NCI-H2227 (cell line): Measurements from ENCODE around the gene MGAT4D.
A peak's percentile ranks its signal among the peaks of the same experiment; 100 is the strongest.
"Not testable (repeated sequence)": the region's sequence is repeated elsewhere in the genome, so short reads cannot be mapped to it uniquely, and the experiment has no call there.

Experiments
- DNase-seq: peaks from one replicate; lab custom pipeline; 2025; ENCODE audit not compliant: unreplicated experiment; lab: John Stamatoyannopoulos, UW

The MGAT4D gene

GRCh38 chr4:140444347-140444746 is 53.7 kb downstream of the MGAT4D start:
- not testable (repeated sequence) for DNase-seq

- DNase-seq = no peak
Measured at GRCh38 chr4:140439644-140440142, 58.4 kb downstream of the MGAT4D start.

GRCh38 chr4:140427919-140428471 is 70.1 kb downstream of the MGAT4D start:
- no peak for DNase-seq

- peak; percentile 90 for DNase-seq
Measured at GRCh38 chr4:140427106-140427918, 70.8 kb downstream of the MGAT4D start, which contains the start of gene CLGN. Gene CLGN (minus strand): TSS chr4:140427648. CDS start chr4:140413078, 14,570 bp downstream.

GRCh38 chr4:140426610-140427105 is 71.4 kb downstream of the MGAT4D start:
- peak; percentile 71 for DNase-seq

- no peak for DNase-seq
Measured at GRCh38 chr4:140423106-140423505, 75.0 kb downstream of the MGAT4D start.

GRCh38 chr4:140413130-140413969 is 84.7 kb downstream of the MGAT4D start:
- not testable (repeated sequence) for DNase-seq

- no peak for DNase-seq
Measured at GRCh38 chr4:140408974-140409373, 89.1 kb downstream of the MGAT4D start.

GRCh38 chr4:140406292-140406691 is 91.8 kb downstream of the MGAT4D start:
- no peak for DNase-seq

GRCh38 chr4:140400111-140400510 is 98.0 kb downstream of the MGAT4D start:
- no peak for DNase-seq

- DNase-seq = no peak
Measured at GRCh38 chr4:140395668-140396067, 102.4 kb downstream of the MGAT4D start.
